ENCODE data around the gene FNDC3B.

Gene FNDC3B

GRCh38 chr3:172112078-172112733, 72.8 kb downstream of the FNDC3B start:
- TF ChIP-seq SIN3A (IDR thresholded peaks at IDR 0.05; ENCODE audit: borderline replicate concordance, insufficient read depth, low read length) (no peak), FOXP2 (optimal IDR thresholded peaks at IDR 0.05; ENCODE audit: borderline replicate concordance, extremely low read depth, extremely low read length, insufficient read depth) (no peak), POLR2AphosphoS5 (IDR thresholded peaks at IDR 0.05; ENCODE audit: low read depth, low read length) (no peak), TAF1 (IDR thresholded peaks at IDR 0.05; ENCODE audit: borderline replicate concordance, insufficient read depth, low read length) (no peak), REST (IDR thresholded peaks at IDR 0.05; ENCODE audit: insufficient read depth in 1 of 2, low read depth in 2 of 2, low read length in 2 of 2) (no peak)

- TF ChIP-seq FOXP2 (optimal IDR thresholded peaks at IDR 0.05; ENCODE audit: borderline replicate concordance, extremely low read depth, extremely low read length, insufficient read depth) (no peak), SIN3A (IDR thresholded peaks at IDR 0.05; ENCODE audit: borderline replicate concordance, insufficient read depth, low read length) (no peak), TAF1 (IDR thresholded peaks at IDR 0.05; ENCODE audit: borderline replicate concordance, insufficient read depth, low read length) (no peak), POLR2AphosphoS5 (IDR thresholded peaks at IDR 0.05; ENCODE audit: low read depth, low read length) (no peak), REST (IDR thresholded peaks at IDR 0.05; ENCODE audit: insufficient read depth in 1 of 2, low read depth in 2 of 2, low read length in 2 of 2) (no peak)
These were observed 73.3 kb downstream of the FNDC3B start for GRCh38 chr3:172112734-172113120.

- no peak for TF ChIP-seq TAF1 (IDR thresholded peaks at IDR 0.05; ENCODE audit: borderline replicate concordance, insufficient read depth, low read length)
- no peak for TF ChIP-seq SIN3A (IDR thresholded peaks at IDR 0.05; ENCODE audit: borderline replicate concordance, insufficient read depth, low read length)
- TF ChIP-seq REST (IDR thresholded peaks at IDR 0.05; ENCODE audit: insufficient read depth in 1 of 2, low read depth in 2 of 2, low read length in 2 of 2): no peak
- TF ChIP-seq FOXP2 (optimal IDR thresholded peaks at IDR 0.05; ENCODE audit: borderline replicate concordance, extremely low read depth, extremely low read length, insufficient read depth): no peak
- no peak for TF ChIP-seq POLR2AphosphoS5 (IDR thresholded peaks at IDR 0.05; ENCODE audit: low read depth, low read length)
These were observed 74.3 kb downstream of the FNDC3B start for GRCh38 chr3:172113710-172114109.

GRCh38 chr3:172115059-172115458, 75.7 kb downstream of the FNDC3B start:
- TF ChIP-seq FOXP2 (optimal IDR thresholded peaks at IDR 0.05; ENCODE audit: borderline replicate concordance, extremely low read depth, extremely low read length, insufficient read depth) (no peak), POLR2AphosphoS5 (IDR thresholded peaks at IDR 0.05; ENCODE audit: low read depth, low read length) (no peak), SIN3A (IDR thresholded peaks at IDR 0.05; ENCODE audit: borderline replicate concordance, insufficient read depth, low read length) (no peak), REST (IDR thresholded peaks at IDR 0.05; ENCODE audit: insufficient read depth in 1 of 2, low read depth in 2 of 2, low read length in 2 of 2) (no peak), TAF1 (IDR thresholded peaks at IDR 0.05; ENCODE audit: borderline replicate concordance, insufficient read depth, low read length) (no peak)

Measured in PFSK-1 (cell line).